GM12872 (cell line): Measurements from ENCODE around the gene DNAJC4.

Experiments used
- CTCF ChIP-seq: IDR thresholded peaks from 3 replicates; pipeline ENCODE4 v1.5.1; 2011; ENCODE audit warnings: low read depth, mild to moderate bottlenecking, low read length, moderate library complexity; ENCODE audit not compliant: insufficient read depth

Gene DNAJC4

GRCh38 chr11:64253481-64253880, 23.1 kb downstream of the DNAJC4 start:
- no peak for TF ChIP-seq CTCF

- no peak for TF ChIP-seq CTCF
These were observed 24.0 kb downstream of the DNAJC4 start for GRCh38 chr11:64254326-64254725.

GRCh38 chr11:64255135-64256128, 25.1 kb downstream of the DNAJC4 start:
- no peak for TF ChIP-seq CTCF

GRCh38 chr11:64256300-64256699, 26.0 kb downstream of the DNAJC4 start:
- TF ChIP-seq CTCF, result no peak

GRCh38 chr11:64258356-64258755, 28.0 kb downstream of the DNAJC4 start:
- TF ChIP-seq CTCF, result no peak

- no peak for TF ChIP-seq CTCF
These were observed 28.7 kb downstream of the DNAJC4 start for GRCh38 chr11:64258946-64259532.

- TF ChIP-seq CTCF, result no peak
These were observed 29.3 kb downstream of the DNAJC4 start for GRCh38 chr11:64259533-64260067.
